GM21390 (cell line): ENCODE data around the gene RMI1.
A peak's percentile ranks its signal among the peaks of the same experiment; 100 is the strongest.
"Not testable (repeated sequence)": the region's sequence is repeated elsewhere in the genome, so short reads cannot be mapped to it uniquely, and the experiment has no call there.

ENCODE experiments used
- ATAC-seq: cut with Tn5 transposase; IDR thresholded peaks from one replicate; pipeline ENCODE4 v1.9.1; 2021; ENCODE audit not compliant: unreplicated experiment

RMI1 gene

DNA sequence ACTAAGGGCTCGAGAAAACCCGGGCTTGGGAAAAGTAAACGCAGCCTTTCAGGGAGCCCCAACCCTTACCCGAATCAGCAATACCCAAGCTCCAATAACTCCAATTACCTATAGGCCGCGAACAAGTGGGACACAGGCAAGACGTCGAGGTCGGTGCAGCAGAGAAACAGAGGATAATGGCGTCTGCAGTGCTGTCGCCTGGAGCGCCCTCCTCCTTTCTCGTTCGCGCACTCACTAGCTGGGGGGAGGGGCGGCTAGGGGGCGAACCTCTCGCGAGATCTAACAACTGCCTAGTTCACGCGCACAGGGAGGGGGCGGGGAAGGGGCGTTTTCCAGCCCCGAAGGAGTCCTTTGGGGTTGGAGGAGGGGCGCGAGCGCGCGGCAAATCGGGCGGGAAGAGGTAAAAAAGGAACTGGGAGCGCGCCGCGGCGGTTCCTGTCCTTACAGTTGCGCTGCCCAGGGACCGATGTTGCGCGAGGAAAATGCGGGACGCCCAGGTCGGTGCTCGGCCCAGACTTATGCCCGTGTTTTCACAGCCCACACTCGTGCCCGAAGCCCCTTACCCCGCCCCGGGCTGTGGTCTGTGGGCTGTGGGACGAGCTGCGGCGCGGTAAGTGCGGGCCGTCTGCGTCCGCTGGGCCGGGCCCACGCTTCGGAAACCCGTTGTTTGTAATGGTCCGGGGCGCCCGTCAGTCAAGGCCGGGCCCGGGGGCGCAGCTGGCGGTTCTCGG is at the start of gene RMI1:
RMI1 (plus strand) TSS at position 411 of the 731 bp plus-strand sequence. CDS start 20,182 bp downstream, outside the sequence.
- peak; percentile 63 for ATAC-seq

DNA sequence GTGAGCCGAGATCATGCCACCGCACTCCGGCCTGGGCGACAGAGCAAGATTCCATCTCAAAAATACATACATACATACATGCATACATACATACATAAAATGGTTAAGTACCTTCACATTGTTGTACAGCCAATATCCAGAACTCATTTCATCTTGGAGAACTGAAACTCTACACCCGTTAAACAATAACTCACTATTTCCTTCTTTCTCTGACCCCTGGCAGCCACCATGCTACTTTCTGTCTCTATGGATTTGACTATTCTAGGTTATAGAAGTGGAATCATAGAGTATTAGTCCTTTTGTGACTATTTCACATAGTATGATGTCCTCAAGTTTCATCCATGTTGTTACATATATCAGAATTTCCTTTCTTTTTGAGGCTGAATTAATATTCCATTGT is 49.7 kb upstream of the RMI1 start:
- no peak for ATAC-seq

DNA sequence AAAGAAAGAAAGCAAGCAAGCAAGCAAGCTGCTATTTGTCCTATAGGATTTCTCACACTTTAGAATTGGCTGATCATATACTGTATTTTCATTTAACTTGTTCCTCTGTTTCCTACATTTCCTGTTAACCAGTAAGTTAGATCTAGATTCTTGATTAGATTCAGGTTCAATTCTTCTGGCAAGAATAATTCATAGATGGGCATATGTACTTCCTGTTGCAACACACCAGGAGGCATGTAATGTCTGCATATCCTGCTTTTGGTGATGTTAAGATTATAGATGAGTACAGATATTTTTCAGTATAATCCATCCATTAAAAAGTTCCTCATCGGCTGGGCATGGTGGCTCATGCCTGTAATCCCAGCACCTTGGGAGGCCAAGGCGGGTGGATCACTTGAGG is 48.6 kb upstream of the RMI1 start:
- ATAC-seq = no peak

DNA sequence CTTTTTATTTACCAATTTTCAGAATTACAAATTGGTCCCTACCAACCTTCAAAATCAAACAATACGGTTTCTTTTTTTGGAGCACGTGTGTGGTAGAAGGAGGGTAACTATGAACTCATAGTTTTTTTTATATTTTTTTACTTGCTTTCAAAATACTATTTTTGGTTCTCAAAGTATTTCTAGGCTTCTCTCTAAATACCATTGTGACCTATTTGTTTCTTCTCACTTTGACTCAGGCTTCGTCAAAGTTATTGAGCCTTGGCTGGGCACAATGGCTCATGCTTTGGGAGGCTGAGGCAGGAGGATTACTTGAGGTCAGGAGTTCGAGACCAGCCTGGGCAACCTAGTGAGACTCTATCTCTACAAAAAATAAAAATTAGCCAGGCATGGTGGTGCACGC is 47.8 kb upstream of the RMI1 start:
- ATAC-seq = no peak

DNA sequence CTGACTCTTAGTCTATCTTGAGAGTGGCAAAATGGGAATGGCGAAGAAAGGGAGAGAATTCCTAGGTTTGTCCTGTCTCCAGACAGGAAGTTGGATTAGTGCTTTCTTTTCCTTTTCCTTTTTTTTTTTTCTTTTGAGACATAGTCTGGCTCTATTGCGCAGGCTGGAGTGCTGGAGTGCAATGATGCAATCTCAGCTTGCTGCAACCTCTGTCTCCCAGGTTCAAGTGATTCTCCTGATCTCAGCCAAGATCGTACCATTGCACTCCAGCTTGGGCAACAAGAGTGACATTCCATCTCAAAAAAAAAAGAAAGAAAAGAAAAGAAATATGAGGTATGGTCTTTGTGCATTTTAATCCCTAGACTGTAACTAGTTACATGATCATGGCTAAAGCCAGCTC is 46.8 kb upstream of the RMI1 start:
- no peak for ATAC-seq

DNA sequence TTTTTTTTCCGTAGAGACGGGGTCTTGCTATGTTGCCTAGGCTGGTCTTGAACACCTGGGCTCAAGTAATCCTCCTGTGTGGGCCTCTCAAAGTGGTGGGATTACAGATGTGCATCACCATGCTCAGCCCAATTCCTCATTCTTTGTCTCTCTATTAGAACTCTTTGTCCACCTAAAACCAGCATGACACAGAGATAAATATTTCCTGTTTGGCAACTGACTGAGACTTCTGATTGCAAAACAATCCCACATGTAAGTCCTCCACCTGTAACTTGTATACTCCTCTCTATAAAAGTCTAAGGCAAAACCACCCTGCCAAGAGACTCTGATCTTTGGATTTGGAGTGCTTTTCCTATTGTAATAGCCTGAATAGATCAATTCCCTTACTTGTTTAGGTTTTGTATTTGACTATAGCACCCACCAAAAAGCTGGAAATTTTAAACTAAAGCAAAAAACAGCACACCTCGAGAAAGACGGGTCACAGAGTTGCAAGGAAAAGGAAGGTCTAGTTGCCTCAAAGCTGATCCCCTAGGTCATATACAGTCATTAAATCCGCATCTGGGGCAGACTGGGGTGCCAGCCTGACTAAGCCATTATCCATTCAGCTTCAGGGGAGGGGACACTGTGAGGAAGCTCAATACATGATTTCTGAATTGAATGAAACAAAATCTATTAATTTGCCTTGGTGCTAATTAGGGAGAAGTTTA is 45.9 kb upstream of the RMI1 start:
- no peak for ATAC-seq

DNA sequence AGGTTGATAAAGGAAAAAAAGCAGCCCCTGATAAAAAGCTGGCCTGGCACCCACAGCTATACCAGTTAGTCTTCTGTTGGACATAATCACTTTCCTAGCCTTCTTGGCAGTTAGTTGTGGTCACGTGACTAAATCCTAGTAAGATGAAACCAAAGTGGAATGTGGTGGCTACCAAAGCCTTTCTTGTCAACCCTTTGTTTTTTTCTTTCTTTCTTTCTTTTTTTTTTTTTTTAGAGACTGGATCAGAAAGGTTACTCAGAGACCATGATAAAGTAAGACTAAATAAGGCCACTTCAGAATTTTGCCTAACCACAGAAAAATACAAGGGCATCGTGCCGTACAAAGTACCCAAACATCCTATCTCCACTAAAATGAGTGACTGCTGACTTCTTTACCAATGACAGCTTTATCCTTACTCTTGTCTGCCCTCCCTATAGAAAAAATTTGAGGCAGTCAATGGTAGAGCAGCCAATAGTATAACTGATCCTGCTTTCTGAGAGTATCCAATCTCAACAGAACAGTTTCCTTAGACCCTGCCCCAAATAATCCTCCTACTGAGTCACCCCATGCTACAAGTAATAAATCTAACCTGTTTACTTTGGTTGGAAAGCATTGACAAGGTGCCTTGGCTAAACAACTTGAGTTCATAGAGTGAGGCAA is 45.2 kb upstream of the RMI1 start:
- ATAC-seq = no peak

DNA sequence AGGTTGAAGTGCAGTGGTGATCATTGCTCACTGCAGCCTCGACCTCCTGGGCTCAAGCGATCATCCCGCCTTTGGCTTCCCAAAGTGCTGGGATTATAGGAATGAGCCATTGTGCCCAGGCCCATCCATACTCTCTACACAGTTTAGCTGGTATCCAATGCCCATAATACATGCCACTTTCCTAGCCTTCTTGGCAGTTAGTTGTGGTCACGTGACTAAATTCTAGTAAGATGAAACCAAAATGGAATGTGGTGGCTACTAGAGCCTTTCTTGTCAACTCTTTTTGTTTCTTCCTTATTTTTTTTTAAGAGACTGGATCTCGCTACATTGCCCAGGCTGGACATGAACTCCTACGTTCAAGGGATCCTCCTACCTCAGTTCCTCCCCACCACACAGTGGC is 44.1 kb upstream of the RMI1 start:
- ATAC-seq = no peak

DNA sequence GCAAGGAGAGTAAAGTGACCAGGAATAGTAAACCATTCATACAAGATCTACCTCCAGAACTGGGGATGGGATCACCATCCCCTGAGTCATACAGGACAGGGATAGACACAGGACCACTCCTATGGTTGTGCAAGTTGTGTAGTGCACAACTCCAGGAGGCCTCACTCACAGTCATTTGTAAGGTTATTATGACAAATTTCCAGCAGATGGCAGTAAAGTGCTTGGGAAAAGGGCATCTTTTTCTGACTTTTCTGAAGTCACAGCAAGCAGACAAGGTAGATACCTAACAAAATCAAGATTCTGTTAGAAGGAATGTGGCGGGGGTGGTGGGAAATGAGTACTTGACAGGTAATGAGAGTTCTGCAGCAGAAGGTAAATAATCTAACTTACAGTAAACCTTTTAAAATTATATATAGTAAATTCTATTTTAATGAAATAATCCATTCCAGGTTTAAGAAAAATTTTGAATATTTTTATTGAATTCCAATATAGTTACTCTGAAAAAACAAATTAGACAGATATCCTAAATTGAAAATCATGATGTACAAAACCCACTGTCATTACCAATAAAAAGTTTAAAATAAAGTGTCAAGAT is 42.6 kb upstream of the RMI1 start:
- ATAC-seq = peak; percentile 61

DNA sequence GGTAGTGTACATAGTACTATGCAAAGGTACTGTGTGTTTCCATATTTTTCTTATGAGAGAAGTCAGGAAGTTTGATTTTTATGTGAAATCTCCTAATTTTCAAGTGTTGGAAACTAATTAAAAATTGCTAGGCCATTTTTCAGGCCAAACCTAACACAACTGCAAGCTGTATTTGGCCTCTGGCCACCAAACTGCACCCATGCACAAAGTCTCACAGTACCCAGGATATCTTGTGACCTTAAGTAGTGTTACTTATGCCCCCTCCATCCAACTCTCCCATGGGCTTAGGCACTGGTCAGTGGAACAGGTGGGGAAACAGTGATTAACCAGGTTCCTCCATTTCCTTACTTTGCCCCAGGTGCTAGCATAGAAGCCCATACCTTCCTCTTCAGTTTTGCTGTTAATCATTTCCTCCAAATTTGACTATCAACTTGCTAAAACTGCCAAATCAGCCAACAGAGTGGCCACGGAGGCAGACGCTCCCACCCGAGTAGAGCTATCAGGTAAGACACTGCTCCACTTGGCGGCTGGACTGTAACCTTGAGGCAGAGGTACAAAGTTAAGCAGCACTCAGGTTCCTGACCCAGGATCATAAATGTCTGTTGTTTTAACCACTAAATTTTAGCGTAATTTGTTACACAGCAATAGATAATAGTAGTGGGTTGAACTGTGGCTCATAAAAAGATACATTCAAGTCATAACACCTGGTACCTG is 39.9 kb upstream of the RMI1 start:
- no peak for ATAC-seq

DNA sequence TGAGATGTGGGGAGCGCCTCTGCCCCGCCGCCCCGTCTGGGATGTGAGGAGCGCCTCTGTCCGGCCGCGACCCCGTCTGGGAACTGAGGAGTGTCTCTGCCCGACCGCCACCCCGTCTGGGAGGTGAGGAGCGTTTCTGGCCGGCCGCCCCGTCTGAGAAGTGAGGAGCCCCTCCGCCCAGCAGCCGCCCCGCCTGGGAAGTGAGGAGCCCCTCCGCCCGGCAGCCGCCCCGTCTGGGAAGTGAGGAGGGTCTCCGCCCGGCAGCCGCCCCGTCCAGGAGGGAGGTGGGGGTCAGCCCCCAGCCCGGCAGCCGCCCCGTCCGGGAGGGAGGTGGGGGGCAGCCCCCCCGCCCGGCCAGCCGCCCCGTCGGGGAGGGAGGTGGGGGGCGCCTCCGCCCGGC is 32.5 kb upstream of the RMI1 start:
- not testable (repeated sequence) for ATAC-seq

DNA sequence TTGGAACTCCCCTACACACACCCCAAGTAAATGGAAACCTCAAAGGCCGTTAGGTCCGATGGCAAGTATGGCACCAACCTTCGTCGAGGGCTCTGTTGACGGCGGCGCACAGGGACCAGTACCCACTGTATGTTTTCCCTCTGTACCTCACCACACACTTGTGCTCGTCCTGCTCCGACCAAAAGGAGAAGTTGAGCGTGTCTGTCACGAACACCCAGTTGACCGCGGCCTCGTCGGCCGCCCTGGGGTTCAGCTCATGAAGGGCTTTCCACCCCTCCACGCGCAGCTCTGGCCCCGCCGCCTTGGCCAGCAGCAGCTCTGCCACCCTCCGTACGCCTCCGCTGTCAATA is 24.5 kb upstream of the RMI1 start:
- ATAC-seq = peak; percentile 59

DNA sequence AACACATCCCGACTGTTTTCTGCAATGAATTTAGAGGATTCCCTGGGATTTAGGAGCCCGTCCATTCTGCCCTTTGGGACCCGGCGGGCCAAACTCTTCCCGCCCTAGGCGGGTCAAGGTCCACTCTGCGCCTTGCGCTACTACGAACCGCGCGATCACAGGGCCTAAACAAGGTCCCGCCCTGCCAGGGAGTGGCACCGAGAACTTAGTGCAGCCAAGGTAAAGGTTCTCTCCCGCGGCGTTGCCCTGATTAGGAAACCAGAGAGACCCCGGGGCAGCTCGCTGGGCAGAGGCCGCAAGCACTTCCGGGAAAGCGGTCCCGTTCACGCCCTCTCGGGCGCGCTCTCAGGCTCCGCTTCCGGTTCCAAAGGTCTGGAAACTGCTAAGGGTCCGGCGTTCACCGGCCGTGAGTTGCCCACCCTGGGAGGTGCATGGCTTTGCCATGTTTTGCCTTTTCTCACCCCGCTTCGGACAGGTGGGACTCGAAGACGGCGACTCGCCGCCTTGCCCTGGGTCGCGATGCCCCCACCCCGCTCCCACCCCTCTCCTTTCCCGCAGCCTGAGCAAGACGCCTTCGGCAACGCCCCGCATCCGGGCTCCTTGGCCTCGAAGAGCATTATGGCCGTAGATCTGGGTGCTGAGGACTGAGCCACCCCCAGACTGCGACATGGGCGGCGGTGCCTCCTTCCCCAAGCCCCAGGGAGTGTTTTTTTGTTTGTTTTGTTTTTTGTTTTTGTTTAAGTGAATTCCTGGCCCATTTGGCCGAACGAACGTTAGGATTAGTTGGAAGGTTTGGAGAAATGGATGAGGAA is 24.0 kb upstream of the RMI1 start:
- peak; percentile 81 for ATAC-seq

DNA sequence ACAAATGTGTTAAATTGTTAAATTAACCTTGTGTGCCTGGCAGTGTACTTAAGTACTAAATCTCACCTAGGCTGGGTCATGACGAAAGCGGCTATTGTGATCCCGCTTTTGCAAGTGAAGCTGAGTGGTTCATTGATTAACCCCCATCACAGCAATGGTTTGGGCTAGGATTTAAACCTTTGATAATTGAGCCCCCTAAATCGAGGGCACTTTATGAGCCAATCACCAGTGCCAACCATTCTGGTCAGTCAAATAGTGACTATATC is 23.4 kb upstream of the RMI1 start:
- ATAC-seq = no peak

DNA sequence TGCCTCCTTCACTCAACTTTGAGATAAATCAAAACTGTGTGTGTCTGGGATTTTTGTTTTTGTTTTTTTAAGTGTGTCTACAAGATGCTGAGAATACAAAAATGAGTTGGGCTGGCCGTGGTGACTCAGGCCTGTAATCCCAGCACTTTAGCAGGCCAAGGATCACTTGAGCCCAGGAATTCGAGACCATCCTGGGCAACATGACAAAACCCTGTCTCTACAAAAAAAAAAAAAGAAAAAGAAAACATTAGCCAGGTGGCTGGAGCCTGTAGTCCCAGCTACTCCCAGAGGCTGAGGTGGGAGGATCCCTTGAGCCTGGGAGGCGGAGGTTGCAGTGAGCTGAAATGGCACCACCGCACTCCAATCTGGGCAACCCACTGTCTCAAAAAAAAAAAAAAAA is 21.5 kb upstream of the RMI1 start:
- ATAC-seq = no peak

DNA sequence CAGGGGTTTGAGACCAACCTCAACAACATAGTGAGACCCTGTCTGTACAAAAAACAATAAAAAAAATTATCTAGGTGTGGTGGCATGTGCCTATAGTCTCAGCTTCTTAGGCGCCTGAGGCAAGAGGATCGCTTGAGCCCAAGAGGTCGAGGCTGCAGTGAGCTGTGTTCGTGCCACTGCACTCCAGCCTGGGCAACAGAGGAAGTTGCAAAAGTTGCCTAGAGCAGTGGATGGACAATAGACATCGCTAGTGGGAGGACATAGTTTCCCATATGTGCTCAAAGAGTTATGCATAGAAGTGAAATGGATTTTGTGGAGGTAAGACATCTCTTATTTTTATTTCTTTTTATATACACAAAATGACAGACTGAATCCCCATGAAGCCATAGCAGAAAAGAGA is 19.6 kb upstream of the RMI1 start:
- ATAC-seq = no peak

DNA sequence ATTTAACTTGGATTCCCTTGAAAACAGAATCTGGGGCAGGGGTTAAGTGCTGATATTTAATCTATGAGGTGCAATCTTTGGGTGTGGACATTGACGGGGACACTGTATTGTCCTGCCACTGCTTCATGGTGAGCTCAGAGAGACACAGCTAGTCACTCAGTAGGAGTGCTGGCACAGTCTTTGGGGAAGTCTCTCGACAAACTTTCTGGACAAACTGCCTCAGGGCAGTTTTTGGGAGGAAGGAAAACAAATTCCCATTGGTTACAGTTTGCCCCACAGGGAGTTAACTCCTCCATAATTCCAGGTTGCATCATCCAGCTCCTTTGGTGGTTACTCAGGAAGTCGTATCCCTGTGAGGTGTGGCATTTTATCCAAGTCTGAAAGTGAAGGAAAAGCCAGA is 18.4 kb upstream of the RMI1 start:
- no peak for ATAC-seq

DNA sequence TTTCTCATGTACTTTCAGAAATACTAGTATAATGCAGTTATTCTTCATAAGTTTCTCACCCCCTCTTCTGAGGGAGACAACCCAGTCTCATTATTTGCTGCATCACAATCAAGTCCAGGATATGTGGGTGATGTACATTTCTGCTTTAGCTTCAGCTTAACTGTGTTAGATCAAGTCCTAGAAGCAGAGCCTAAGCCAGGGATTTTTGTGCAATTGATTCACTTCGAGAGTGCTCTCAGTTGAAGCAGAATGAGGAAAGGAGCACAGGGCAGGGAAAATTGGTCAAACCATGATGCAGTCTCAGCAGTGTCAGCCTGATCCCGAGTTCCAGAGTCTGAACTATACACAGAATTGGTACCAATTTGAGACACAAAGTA is 15.6 kb upstream of the RMI1 start:
- no peak for ATAC-seq

DNA sequence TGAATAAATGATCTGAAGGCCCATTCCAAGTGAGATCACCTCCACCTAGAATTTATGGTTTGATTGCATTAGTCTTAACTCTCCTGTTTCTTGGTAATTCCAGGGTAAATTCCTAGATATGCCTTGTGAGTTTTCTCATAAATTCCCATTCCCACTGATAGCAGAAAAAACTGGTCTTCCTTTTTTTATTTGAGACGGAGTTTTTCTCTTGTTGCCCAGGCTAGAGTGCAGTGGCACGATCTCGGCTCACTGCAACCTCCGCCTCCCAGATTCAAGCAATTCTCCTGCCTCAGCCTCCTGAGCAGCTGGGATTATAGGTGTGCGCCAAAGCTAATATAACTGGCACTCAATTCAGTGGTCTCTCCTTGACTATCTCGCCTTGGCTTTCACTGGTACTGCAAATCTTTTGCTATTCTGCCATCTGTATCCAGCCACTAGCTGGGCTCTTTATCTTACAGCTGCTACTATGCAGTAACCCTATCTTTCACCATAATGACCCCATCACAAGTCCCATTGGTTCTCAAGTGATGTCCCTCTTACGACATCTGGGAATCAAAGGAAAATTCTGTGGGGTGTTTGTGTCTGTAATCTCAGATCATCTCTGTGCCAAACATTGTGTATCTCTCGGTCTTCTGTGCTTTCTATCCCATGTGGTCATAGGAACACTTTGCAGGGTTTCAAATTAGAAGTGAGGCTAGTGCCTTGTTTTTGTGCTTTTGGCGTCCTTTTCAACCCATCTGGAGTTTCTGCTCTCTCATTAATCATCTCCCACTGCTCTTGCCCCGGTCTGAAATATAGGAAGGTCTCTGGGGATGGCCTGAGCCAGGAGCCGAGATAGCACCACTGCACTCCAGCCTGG is 15.0 kb upstream of the RMI1 start:
- no peak for ATAC-seq

DNA sequence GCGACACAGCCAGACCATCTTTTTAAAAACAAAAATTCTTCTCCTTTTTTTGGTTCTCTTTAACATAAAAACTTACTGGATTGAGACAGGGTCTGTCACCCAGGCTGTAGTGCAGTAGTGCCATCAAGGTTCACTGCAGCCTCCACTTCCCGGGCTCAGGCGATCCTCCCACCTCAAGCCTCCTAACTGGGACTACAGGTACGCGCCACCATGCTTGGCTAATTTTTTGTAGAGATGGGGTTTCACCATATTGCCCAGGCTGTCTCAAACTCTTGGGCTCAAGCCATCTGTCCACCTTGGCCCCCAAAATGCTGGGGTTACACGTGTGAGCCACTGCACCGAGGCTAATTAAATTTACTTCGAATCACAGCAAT is 14.4 kb upstream of the RMI1 start:
- ATAC-seq = no peak
